Progenitor cell of endocrine pancreas (in vitro differentiated cells): ENCODE data around the gene ATP2B2. TPM values are rescaled to one million over a fixed set of nuclear protein-coding genes. Genes with fewer than 3 reads are reported as not detected.

Experiments
- DNase-seq: peaks from one replicate; pipeline ENCODE4 v3.0.0; 2021; ENCODE audit warnings: low spot score; ENCODE audit not compliant: unreplicated experiment
- H3K27ac Mint-ChIP-seq: 2 replicates; pipeline ENCODE4 v1.8.0; 2021; ENCODE audit warnings: mild to moderate bottlenecking, moderate library complexity, mixed read lengths
- H3K27me3 Mint-ChIP-seq: 2 replicates; pipeline ENCODE4 v1.8.0; 2021; ENCODE audit warnings: mixed read lengths
- H3K36me3 Mint-ChIP-seq: 2 replicates; pipeline ENCODE4 v1.8.0; 2022; ENCODE audit warnings: mixed read lengths; ENCODE audit not compliant: insufficient read depth
- H3K4me1 Mint-ChIP-seq: 2 replicates; pipeline ENCODE4 v1.8.0; 2021; ENCODE audit warnings: low read depth, mixed read lengths
- H3K4me3 Mint-ChIP-seq: 2 replicates; pipeline ENCODE4 v1.8.0; 2021; ENCODE audit warnings: low read depth, mild to moderate bottlenecking, moderate library complexity, mixed read lengths
- H3K9me3 Mint-ChIP-seq: 2 replicates; pipeline ENCODE4 v1.8.0; 2021; ENCODE audit warnings: low read depth, mixed read lengths
- CTCF ChIP-seq: fragments of 200-600 bp; sonication (generic); IDR thresholded peaks from one replicate; pipeline ENCODE4 v1.5.0; 2021; ENCODE audit warnings: antibody characterized with exemption, mild to moderate bottlenecking; ENCODE audit not compliant: unreplicated experiment
- total RNA-seq: library from RNA; stranded (reverse); gene quantifications from 2 replicates; pipeline ENCODE4 v1.2.1, GENCODE V29; 2021

The ATP2B2 gene
- total RNA-seq, 1 donor from 2014 or later, result 0.07 TPM

DNA sequence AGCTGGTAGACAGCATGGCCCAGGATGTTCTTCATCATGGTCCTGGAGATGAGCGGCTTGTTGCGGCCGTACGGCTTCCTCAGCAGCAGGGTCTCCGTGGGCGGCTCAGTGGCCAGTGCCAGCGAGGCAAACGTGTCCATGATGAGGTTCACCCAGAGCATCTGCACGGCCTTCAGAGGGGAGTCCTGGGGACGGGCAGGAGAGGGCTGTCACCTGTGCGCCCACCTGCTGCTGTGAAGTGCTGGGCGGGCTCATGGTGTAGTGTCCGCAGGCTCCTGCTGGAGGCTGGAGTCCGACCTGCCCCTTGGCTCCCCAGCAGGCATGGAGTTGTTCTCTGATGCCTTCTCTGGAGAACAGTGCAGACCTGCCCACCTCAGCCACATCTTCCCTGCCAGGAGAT lies 162.6 kb downstream of the ATP2B2 start:
- TF ChIP-seq CTCF, result no peak
- Mint-ChIP-seq H3K36me3 (no peaks in the 10 kb centered on the region), H3K27me3 (peaks cover 17% of the 10 kb centered on the region), H3K9me3 (no peaks in the 10 kb centered on the region), H3K4me1 (peaks cover 11% of the 10 kb centered on the region), H3K4me3 (no peak overlapping the region), H3K27ac (no peak overlapping the region)
- no peak for DNase-seq

DNA sequence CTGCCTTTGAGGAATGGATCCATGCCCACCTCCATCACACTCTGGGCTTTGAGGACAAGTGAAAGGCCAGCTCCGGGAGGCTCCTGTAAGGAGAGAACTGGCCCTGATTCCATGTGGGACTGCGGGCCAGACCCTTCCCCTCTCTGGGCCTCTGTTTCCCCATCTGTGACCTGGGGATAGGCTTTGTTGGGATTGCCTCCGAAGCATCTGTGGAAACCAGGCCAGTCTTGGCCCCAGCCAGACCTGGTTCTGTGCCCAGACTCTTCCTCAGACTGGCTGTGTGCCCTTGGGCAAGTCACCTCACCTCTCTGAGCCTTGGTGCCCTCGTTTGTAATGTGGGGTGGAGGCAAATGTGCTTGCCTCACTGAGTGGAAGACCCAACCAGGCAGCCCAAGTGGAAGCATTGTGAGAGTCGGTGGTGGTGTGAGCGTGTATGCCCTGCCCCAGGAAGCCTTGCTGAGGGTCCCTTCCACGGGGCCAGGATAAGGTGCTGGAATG lies 163.4 kb downstream of the ATP2B2 start:
- no peak overlapping the region for H3K27ac Mint-ChIP-seq

GRCh38 chr3:10340476-10340875 lies 164.9 kb downstream of the ATP2B2 start:
- Mint-ChIP-seq H3K4me1 (peaks cover 11% of the 10 kb centered on the region), H3K9me3 (no peaks in the 10 kb centered on the region), H3K36me3 (no peaks in the 10 kb centered on the region), H3K27ac (no peak overlapping the region), H3K27me3 (peaks cover 13% of the 10 kb centered on the region), H3K4me3 (no peak overlapping the region)
- TF ChIP-seq CTCF, result no peak
- DNase-seq, result no peak

More for the DNA sequence above, 163.4 kb downstream of the ATP2B2 start:
- Mint-ChIP-seq H3K27me3 (peaks cover 16% of the 10 kb centered on the region), H3K9me3 (no peaks in the 10 kb centered on the region), H3K36me3 (no peaks in the 10 kb centered on the region), H3K4me1 (peaks cover 11% of the 10 kb centered on the region), H3K4me3 (no peak overlapping the region)
- TF ChIP-seq CTCF, result no peak
- DNase-seq, result no peak

DNA sequence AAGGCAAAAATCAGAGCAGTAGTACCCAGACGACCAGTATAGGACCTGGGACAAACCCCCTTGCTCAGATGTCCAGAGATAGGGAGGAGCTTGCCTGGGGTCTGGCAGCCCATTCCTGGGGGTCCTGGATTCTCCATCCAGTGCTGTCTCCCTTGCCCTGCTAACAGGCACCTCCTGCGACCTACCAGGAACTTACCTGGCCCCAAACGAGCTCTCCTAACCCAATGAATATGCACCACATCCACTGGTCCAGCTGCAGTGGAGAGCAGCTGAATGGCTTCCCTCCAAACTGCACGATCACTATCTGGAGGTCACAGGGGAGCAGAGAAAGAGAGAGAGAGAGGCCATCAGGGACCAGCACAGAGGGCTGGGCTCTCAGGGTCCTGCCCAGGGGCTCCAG lies 165.3 kb downstream of the ATP2B2 start:
- Mint-ChIP-seq H3K27me3 (peaks cover 13% of the 10 kb centered on the region), H3K4me3 (no peak overlapping the region), H3K9me3 (no peaks in the 10 kb centered on the region), H3K4me1 (peaks cover 11% of the 10 kb centered on the region), H3K27ac (no peak overlapping the region), H3K36me3 (no peaks in the 10 kb centered on the region)
- no peak for DNase-seq
- TF ChIP-seq CTCF, result no peak

DNA sequence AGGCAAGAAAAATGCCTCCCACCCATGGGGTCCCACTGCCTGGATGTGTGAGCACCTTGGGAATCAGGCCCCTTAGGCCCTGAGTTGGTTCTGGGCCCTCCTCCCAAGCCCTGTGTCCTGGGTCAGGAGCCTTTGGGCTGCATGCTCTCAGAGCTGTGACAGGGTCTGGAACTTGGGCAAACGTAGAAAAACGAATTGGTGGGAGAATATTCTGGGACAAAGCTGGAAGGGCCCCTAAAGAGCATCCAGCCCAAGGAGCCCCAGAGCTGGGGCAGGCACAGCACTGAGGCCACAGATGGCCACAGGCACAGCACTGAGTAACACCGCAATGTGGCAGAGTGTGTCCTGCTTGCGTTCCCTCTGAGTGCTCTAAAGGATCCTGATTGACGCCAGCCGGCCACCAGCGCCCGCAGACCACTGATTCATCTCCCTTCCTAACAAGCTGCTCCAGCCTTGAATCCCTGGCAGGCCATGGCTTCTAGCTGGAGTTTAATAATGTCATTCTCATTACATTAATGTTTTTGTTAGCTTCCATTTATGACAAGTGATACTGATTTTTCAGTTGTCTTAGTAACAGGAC lies 165.9 kb downstream of the ATP2B2 start:
- no peak for DNase-seq
- H3K36me3 Mint-ChIP-seq, result no peaks in the 10 kb centered on the region
- H3K4me3 Mint-ChIP-seq, result no peak overlapping the region
- H3K4me1 Mint-ChIP-seq, result peaks cover 11% of the 10 kb centered on the region
- no peak for TF ChIP-seq CTCF
- H3K27me3 Mint-ChIP-seq, result peaks cover 13% of the 10 kb centered on the region
- H3K9me3 Mint-ChIP-seq, result no peaks in the 10 kb centered on the region
- H3K27ac Mint-ChIP-seq, result no peak overlapping the region
